RWPE1 (cell line): Measurements from ENCODE around the gene RASSF4.

Experiments used
- CTCF ChIA-PET: fragments of 350-600 bp; sonication (Branson Sonifier 250); formaldehyde crosslinking; extraction: SDS; loops from one replicate; lab custom pipeline; 2021; lab: Yijun Ruan, JAX
- POLR2A ChIA-PET: fragments of 400-600 bp; formaldehyde crosslinking; extraction: SDS; loops from one replicate; lab custom pipeline; 2020; ENCODE audit warnings: antibody characterized with exemption; ENCODE audit not compliant: low non-redundant PET; lab: Yijun Ruan, JAX
- DNase-seq: peaks from one replicate; pipeline ENCODE4 v3.0.0; 2012; ENCODE audit warnings: low spot score
- H3K27ac ChIP-seq: fragments of 450-650 bp; 2 replicates; pipeline ENCODE4 v1.5.1; 2017
- TF ChIP-seq, protein P1 (sequence below): fragments of 450-650 bp; conservative IDR thresholded peaks from 2 replicates; pipeline ENCODE4 v1.5.1; 2017; ENCODE audit warnings: low read depth, mild to moderate bottlenecking

Gene RASSF4

DNA sequence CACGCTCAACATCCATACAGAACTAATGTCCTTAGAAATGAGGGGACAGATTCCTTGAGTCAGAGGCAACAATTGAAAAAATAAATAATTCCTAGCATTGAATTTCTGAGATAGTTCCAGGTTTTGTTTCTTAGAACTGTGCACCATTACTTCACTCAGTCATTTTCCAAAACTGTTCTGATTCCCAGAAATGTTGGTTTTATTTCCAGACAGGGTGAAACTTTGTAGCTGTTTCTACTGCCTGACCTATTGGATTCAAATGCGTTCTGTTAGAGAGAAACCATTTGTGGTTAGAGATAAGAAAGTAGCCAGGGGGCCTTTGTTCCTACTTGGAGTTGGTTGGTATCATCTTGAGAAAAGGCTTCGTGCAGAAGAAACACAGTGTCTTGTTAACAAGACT lies 27.1 kb downstream of the RASSF4 start:
- TF ChIP-seq, protein P1, sequence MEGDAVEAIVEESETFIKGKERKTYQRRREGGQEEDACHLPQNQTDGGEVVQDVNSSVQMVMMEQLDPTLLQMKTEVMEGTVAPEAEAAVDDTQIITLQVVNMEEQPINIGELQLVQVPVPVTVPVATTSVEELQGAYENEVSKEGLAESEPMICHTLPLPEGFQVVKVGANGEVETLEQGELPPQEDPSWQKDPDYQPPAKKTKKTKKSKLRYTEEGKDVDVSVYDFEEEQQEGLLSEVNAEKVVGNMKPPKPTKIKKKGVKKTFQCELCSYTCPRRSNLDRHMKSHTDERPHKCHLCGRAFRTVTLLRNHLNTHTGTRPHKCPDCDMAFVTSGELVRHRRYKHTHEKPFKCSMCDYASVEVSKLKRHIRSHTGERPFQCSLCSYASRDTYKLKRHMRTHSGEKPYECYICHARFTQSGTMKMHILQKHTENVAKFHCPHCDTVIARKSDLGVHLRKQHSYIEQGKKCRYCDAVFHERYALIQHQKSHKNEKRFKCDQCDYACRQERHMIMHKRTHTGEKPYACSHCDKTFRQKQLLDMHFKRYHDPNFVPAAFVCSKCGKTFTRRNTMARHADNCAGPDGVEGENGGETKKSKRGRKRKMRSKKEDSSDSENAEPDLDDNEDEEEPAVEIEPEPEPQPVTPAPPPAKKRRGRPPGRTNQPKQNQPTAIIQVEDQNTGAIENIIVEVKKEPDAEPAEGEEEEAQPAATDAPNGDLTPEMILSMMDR: no peak
- H3K27ac ChIP-seq: no peak overlapping the region
- CTCF ChIA-PET: no interaction called here
- no peak for DNase-seq
- POLR2A ChIA-PET: no interaction called here

DNA sequence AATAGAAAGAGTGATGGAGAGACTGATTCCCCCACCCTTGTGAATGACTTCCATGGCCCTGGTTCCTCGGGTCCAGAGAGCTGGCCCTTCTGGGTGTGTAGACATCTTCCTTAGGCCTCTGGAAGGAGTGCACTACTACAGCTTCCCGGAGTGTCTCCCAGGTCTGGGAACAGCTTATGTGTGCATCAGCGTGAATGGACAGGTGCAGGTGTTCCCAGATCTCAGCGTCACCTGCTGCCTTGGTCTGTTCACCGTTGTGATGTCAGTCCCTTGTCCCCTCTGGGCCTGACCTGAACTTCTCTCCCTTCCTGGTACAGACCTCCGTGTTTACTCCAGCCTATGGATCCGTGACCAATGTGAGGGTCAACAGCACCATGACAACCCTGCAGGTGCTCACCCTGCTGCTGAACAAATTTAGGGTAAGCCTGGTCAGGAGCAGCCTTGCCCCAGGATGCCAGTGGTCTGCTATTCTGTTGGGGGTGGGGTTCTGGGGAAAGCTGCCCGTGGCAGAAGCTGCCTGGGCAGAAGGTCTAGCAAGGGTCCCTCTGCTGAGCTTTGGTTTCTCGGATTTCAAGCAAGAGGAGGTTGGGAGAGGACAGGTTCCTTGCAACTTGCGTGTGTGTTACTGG lies 29.5 kb downstream of the RASSF4 start:
- TF ChIP-seq, protein P1: no peak
- CTCF ChIA-PET: interaction anchor here (0.6 kb wide), 1 partner anchor 1298 kb away, joined by 3 read pairs; no protein-coding TSS in a partner anchor
- POLR2A ChIA-PET: no interaction called here
- H3K27ac ChIP-seq: no peak overlapping the region
- no peak for DNase-seq

DNA sequence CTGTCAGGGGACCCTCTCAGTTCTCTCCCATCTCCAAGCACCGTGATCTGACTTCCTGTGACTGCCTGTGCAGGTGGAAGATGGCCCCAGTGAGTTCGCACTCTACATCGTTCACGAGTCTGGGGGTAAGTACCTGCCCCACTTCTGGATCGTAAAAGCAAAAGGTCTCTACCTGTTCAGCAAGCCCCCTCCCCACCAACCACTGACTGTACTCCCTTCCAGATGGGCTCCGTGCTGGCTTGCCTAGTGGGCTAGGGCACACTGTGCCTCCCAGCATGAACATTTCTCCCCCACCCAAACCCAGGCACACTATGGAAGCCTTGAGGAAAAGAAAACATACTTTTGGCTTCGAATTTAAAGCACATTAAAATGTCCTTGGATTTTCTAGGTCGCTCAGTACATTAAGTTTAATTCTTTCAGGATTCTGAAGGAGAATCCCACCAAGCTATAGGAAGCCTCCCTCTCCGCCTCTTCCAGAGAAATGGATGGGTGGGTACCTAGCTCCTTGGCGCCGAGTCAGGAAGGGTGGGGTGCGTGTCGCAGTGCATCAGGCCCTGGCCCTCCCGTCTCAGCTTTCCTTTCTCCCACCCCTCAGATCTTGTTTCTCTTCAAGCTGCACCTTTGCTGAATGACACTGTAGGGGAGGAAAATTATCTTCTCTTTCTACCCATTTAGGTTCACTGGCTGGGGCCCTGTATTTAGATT lies 30.1 kb downstream of the RASSF4 start:
- CTCF ChIA-PET: interaction anchor here (0.6 kb wide), 1 partner anchor 1299 kb away, joined by 3 read pairs; no protein-coding TSS in a partner anchor
- TF ChIP-seq, protein P1: no peak
- DNase-seq: no peak
- no peak overlapping the region for H3K27ac ChIP-seq
- POLR2A ChIA-PET: no interaction called here

DNA sequence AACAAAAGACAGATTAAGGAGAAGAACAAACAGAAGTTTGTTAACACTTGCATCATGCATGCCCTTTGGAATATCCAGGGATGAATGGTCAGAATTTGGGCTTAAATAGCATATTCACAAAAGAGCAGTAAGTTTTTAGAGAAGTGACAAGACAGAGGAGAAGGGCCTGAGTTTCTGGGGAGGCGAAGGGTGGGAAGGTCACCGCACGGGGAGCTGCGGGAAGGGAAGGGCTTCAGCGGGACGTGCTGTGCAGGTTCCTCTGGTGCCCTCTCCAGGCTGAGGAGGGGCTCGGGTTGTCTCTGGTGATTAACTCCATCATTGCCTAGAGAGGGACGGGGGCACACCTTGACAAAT lies 30.7 kb downstream of the RASSF4 start:
- CTCF ChIA-PET: no interaction called here
- TF ChIP-seq, protein P1: no peak
- POLR2A ChIA-PET: no interaction called here
- DNase-seq: no peak
- H3K27ac ChIP-seq: no peak overlapping the region

DNA sequence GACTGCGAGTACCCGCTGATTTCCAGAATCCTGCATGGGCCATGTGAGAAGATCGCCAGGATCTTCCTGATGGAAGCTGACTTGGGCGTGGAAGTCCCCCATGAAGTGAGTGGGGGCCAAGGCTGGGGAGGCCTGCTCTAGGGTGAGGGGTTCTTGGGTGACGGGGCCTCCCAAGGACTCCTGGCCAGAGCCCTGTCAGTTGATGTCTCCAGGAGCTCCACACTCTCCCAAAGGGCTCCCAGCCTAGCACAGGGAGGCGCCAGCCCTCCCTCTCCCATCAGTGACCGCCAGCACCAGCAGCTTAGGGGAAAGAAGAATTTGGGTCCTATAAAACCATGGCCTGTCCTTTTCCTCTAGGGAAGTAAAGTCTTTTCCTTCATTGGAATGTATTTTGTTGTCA lies 31.4 kb downstream of the RASSF4 start:
- POLR2A ChIA-PET: no interaction called here

DNA sequence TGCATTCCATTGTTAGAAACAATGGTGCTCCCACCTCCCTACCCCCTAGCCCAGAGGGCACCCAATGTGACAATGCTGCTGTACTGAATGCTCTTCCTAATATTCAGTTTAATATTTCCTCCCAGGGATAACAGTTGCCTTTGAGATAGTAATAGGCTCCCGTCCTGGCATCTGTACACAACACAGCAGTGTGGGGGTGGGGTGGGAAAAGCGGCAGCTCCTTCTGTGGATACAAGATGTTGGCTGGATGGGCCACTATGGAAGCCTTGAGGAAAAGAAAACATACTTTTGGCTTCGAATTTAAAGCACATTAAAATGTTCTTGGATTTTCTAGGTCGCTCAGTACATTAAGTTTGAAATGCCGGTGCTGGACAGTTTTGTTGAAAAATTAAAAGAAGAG lies 32.0 kb downstream of the RASSF4 start:
- TF ChIP-seq, protein P1: no peak
- ChIA-PET POLR2A (no interaction called here), CTCF (no interaction called here)
- no peak overlapping the region for H3K27ac ChIP-seq
- DNase-seq: no peak

More for the DNA sequence above, 31.4 kb downstream of the RASSF4 start:
- no peak overlapping the region for H3K27ac ChIP-seq
- no peak for DNase-seq
- CTCF ChIA-PET: no interaction called here
- TF ChIP-seq, protein P1: no peak
